ENCODE data around the gene ARL6IP4.

The ARL6IP4 gene

DNA sequence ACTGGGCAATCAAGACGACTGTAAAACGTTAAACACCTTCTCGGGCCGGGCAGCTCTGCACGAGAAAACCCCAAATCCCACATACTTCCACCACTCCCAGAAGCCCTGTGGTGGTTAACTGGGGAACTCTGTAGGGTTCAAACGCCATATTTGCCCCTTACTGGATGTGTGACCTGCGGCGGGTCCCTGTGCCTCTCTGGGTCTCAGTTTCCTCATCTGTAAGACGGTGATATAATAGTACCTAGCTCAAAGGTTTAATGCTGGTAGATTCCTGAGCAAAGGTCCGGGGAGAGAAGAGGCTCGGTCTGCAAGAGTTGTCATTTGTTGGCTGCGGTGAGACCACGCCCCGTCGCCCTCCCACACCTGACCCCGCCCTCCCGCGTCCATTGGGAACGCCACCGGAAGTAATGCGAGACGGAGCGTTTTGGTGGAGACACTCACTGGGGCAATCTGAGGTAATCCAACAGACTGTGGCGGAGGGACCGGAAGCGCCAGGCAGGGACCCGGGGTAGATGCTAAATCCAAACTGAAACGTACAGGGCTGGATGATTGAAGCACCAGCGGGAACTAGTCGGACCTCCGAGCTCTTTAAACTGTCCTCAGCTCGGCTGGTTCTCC is 6.1 kb upstream of the ARL6IP4 start:
- no peak for TF ChIP-seq Cebpa-rat (IDR thresholded peaks at IDR 0.05)

DNA sequence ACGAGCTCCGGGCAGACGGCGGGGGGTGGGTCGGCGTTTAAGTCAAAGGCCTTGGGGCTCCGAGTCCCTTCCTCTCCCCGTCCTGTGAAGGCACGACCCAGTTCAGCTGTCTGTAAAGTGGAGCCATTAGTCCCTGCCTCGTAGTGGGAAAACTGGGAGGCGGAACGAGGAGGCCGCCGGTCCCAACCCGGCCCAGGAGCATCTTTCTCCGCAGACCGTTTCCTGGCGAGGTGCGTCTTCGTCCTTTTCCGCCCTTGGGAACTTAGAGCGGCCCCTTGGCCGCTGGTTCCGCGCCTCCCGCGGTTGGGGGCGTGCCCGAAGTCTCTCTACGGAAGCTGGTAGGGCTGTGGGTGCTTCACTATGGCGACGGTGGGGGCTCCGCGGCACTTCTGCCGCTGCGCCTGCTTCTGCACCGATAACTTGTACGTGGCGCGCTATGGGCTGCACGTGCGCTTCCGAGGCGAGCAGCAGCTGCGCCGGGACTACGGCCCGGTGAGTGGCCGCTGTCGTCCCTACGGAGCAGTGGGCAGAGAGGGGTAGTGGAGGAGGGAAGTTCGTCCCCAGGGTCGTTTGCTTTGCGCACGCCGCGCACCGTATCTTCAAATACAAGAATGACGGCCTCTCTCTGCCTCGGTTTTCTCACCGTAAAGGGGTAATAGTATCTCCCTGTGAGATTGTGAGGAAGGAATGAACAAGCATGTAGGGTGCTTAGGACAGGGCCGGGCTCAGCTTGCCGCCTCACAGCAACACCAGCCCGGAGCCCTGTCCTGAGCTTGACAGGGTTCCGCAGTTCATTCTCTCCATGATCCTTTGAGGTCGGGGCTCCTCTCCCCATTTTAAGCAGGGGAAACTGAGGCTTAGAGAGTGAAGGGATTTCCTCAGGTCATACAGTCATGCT is 5.3 kb upstream of the ARL6IP4 start, which contains the start of gene OGFOD2:
OGFOD2 (plus strand) TSS at position 353 of the 898 bp plus-strand sequence; CDS start at position 361, 8 bp downstream.
- no peak for TF ChIP-seq Cebpa-rat (IDR thresholded peaks at IDR 0.05)
- H3K4me1 ChIP-seq = peaks cover 41 to 56% (median 51%) of the 10 kb centered on the region in 10 experiments
- peak within 1 kb of the TSS; percentile 92 to 100 (median 97) for H3K4me2 ChIP-seq
- peak within 1 kb of the TSS; percentile 94 to 100 (median 98) for H3K9ac ChIP-seq
- peaks cover 0 to 31% (median 24%) of the 10 kb centered on the region in 11 experiments; a peak in 17 of 22 replicates for H3K36me3 ChIP-seq
- no peaks in the 10 kb centered on the region for H3K9me3 ChIP-seq (replicated peaks in 1 of 11)
- peak within 1 kb of the TSS; percentile 75 to 96 (median 86) for H3K4me3 ChIP-seq
- peaks cover 0 to 16% (median 0%) of the 10 kb centered on the region in 11 experiments; a peak in 5 of 22 replicates for H4K20me1 ChIP-seq
- H3K27me3 ChIP-seq = no peaks in the 10 kb centered on the region
- H3K27ac ChIP-seq = peak within 1 kb of the TSS; percentile 94 to 100 (median 99)

More for the DNA sequence above, 6.1 kb upstream of the ARL6IP4 start:
- Histone ChIP-seq H3K4me2 (peak overlapping the region; percentile 87 to 100 (median 97)), H3K9me3 (replicated peaks in 1 of 11) (no peaks in the 10 kb centered on the region), H3K27me3 (no peaks in the 10 kb centered on the region), H3K27ac (peak overlapping the region; percentile 94 to 100 (median 99)), H3K4me3 (peak overlapping the region; percentile 75 to 96 (median 86)), H3K36me3 (peaks cover 0 to 31% (median 24%) of the 10 kb centered on the region in 11 experiments; a peak in 17 of 22 replicates), H3K4me1 (peaks cover 34 to 49% (median 43%) of the 10 kb centered on the region in 10 experiments), H4K20me1 (peaks cover 0 to 16% (median 0%) of the 10 kb centered on the region in 11 experiments; a peak in 5 of 22 replicates), H3K9ac (peak overlapping the region; percentile 94 to 100 (median 98))

GRCh38 chr12:122975790-122976647 is 4.5 kb upstream of the ARL6IP4 start:
- Histone ChIP-seq H3K4me3 (peak overlapping the region; percentile 75 to 96 (median 86)), H3K27ac (peak overlapping the region; percentile 94 to 100 (median 99); a peak in 21 of 22 replicates), H3K4me2 (peak overlapping the region; percentile 92 to 100 (median 97)), H3K9ac (peak overlapping the region; percentile 94 to 100 (median 98)), H3K9me3 (replicated peaks in 1 of 11) (no peaks in the 10 kb centered on the region), H3K36me3 (peaks cover 0 to 31% (median 24%) of the 10 kb centered on the region in 11 experiments; a peak in 17 of 22 replicates), H3K4me1 (peaks cover 41 to 56% (median 51%) of the 10 kb centered on the region in 10 experiments), H4K20me1 (peaks cover 0 to 16% (median 1%) of the 10 kb centered on the region in 11 experiments; a peak in 10 of 22 replicates), H3K27me3 (no peaks in the 10 kb centered on the region)
- no peak for TF ChIP-seq Cebpa-rat (IDR thresholded peaks at IDR 0.05)

- Histone ChIP-seq H3K4me3 (peak overlapping the region; percentile 75 to 96 (median 86); a peak in 13 of 20 replicates), H3K9me3 (replicated peaks in 1 of 11) (no peaks in the 10 kb centered on the region), H3K9ac (peak overlapping the region; percentile 94 to 100 (median 98)), H3K36me3 (peaks cover 0 to 31% (median 26%) of the 10 kb centered on the region in 11 experiments; a peak in 18 of 22 replicates), H3K27me3 (no peaks in the 10 kb centered on the region), H3K27ac (peak overlapping the region in 10 of 11 experiments; percentile 94 to 100 (median 99); a peak in 17 of 22 replicates), H3K4me2 (peak overlapping the region; percentile 92 to 100 (median 97)), H4K20me1 (peaks cover 1 to 20% (median 7%) of the 10 kb centered on the region in 11 experiments; a peak in 19 of 22 replicates), H3K4me1 (peaks cover 42 to 59% (median 54%) of the 10 kb centered on the region in 10 experiments)
- no peak for TF ChIP-seq Cebpa-rat (IDR thresholded peaks at IDR 0.05)
Measured at GRCh38 chr12:122976648-122976975, 3.9 kb upstream of the ARL6IP4 start.

DNA sequence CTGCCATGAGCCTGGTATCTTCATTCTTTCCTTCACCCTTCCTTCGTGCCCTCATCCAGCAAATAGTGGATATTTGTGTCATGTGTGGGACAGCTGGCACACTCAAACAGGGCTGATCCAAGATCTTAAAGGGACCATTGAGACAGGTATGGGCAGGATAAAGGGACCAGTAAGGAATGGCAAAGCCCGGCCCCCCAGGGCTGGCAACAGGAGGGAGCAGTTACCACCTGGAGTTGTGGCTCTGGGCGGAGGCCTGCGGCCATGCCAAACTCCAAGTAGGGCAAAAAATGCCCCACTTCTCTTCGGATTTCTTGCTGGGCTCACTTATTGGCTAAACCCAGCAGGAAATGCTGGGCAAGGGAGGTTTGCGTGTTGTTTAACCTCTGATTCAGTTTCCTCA is 3.3 kb upstream of the ARL6IP4 start:
- Histone ChIP-seq H3K27me3 (no peaks in the 10 kb centered on the region), H3K27ac (peak overlapping the region in 3 of 11 experiments; percentile 94 to 100 (median 100); a peak in 3 of 22 replicates), H3K9me3 (replicated peaks in 1 of 11) (no peaks in the 10 kb centered on the region), H3K9ac (peak overlapping the region; percentile 5 to 100 (median 97); a peak in 17 of 22 replicates), H3K4me2 (peak overlapping the region in 10 of 11 experiments; percentile 93 to 100 (median 97); a peak in 13 of 22 replicates), H3K4me1 (peaks cover 47 to 63% (median 59%) of the 10 kb centered on the region in 10 experiments), H3K36me3 (peaks cover 3 to 37% (median 32%) of the 10 kb centered on the region in 11 experiments; a peak in 19 of 22 replicates), H4K20me1 (peaks cover 7 to 26% (median 12%) of the 10 kb centered on the region in 11 experiments; a peak in 20 of 22 replicates), H3K4me3 (0 out of 20 replicates have a peak overlapping the region, but pooled peaks of 1 of the 10 experiments have one; percentile 90)
- no peak for TF ChIP-seq Cebpa-rat (IDR thresholded peaks at IDR 0.05)

- TF ChIP-seq Cebpa-rat (IDR thresholded peaks at IDR 0.05) = no peak
- peak overlapping the region in 1 of 11 experiments; percentile 100; a peak in 1 of 22 replicates for H3K27ac ChIP-seq
- H4K20me1 ChIP-seq = peaks cover 13 to 32% (median 19%) of the 10 kb centered on the region in 11 experiments; a peak in 20 of 22 replicates
- H3K27me3 ChIP-seq = no peaks in the 10 kb centered on the region
- no peaks in the 10 kb centered on the region for H3K9me3 ChIP-seq (replicated peaks in 1 of 11)
- peak overlapping the region in 5 of 11 experiments; percentile 93 to 98 (median 94); a peak in 9 of 22 replicates for H3K4me2 ChIP-seq
- H3K4me1 ChIP-seq = peaks cover 54 to 68% (median 66%) of the 10 kb centered on the region in 10 experiments
- peak overlapping the region in 10 of 11 experiments; percentile 5 to 100 (median 94); a peak in 14 of 22 replicates for H3K9ac ChIP-seq
- peaks cover 9 to 44% (median 38%) of the 10 kb centered on the region in 11 experiments; a peak in 20 of 22 replicates for H3K36me3 ChIP-seq
- H3K4me3 ChIP-seq = no peak overlapping the region
Measured at GRCh38 chr12:122977655-122978392, 2.7 kb upstream of the ARL6IP4 start.

DNA sequence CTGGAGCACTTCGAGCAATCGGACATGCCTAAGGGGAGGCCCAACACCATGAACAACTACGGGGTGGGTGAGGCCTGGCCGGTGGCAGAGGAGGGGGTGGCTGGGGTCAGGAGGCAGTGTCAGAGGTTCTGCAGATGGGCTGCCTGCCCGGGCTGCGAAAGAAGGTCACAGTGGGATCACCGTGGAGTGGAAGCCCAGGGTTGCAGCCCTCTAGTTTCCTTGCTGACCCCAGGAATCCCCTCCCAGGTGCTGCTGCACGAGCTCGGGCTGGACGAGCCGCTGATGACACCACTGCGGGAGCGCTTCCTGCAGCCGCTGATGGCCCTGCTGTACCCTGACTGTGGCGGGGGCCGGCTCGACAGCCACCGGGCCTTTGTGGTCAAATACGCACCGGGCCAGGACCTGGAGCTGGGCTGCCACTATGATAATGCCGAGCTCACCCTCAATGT is 1.9 kb upstream of the ARL6IP4 start:
- Histone ChIP-seq H3K36me3 (peaks cover 12 to 50% (median 44%) of the 10 kb centered on the region in 11 experiments; a peak in 20 of 22 replicates), H3K4me1 (peaks cover 60 to 75% (median 72%) of the 10 kb centered on the region in 10 experiments), H3K4me3 (no peak overlapping the region), H3K9ac (peak overlapping the region in 9 of 11 experiments; percentile 6 to 100 (median 94); a peak in 10 of 22 replicates), H3K27me3 (no peaks in the 10 kb centered on the region), H3K9me3 (replicated peaks in 1 of 11) (no peaks in the 10 kb centered on the region), H3K27ac (peak overlapping the region in 1 of 11 experiments; percentile 100; a peak in 3 of 22 replicates), H4K20me1 (peaks cover 19 to 39% (median 26%) of the 10 kb centered on the region in 11 experiments; a peak in 20 of 22 replicates), H3K4me2 (peak overlapping the region; percentile 89 to 99 (median 96); a peak in 20 of 22 replicates)
- no peak for TF ChIP-seq Cebpa-rat (IDR thresholded peaks at IDR 0.05)
